ENCODE measurements around the gene ATXN7L3B.

- TF ChIP-seq BHLHE40 (IDR thresholded peaks at IDR 0.05; ENCODE audit: borderline replicate concordance) = no peak
- TF ChIP-seq HDGF (IDR thresholded peaks at IDR 0.05; ENCODE audit: borderline replicate concordance) = no peak
- no peak for TF ChIP-seq CTBP1 (IDR thresholded peaks at IDR 0.05; ENCODE audit: borderline replicate concordance)
- no peak for TF ChIP-seq ARNT (IDR thresholded peaks at IDR 0.05)
- TF ChIP-seq FOXK2 (IDR thresholded peaks at IDR 0.05) = no peak
- no peak for TF ChIP-seq TARDBP (IDR thresholded peaks at IDR 0.05)
- no peak for TF ChIP-seq SUZ12 (IDR thresholded peaks at IDR 0.05)
- no peak for TF ChIP-seq ELF4 (IDR thresholded peaks at IDR 0.05)
- TF ChIP-seq FOXA1 (IDR thresholded peaks at IDR 0.05) = no peak
- no peak for TF ChIP-seq ZNF384 (IDR thresholded peaks at IDR 0.05)
- TF ChIP-seq, protein P1, sequence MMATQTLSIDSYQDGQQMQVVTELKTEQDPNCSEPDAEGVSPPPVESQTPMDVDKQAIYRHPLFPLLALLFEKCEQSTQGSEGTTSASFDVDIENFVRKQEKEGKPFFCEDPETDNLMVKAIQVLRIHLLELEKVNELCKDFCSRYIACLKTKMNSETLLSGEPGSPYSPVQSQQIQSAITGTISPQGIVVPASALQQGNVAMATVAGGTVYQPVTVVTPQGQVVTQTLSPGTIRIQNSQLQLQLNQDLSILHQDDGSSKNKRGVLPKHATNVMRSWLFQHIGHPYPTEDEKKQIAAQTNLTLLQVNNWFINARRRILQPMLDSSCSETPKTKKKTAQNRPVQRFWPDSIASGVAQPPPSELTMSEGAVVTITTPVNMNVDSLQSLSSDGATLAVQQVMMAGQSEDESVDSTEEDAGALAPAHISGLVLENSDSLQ (IDR thresholded peaks at IDR 0.05) = no peak
These were observed 46.9 kb downstream of the ATXN7L3B start for GRCh38 chr12:74584483-74585062.
